GM12875 (cell line): ENCODE data around the gene KLF4.

Experiments
- H3K4me3 ChIP-seq: one replicate; pipeline ENCODE4 v1.5.1; 2011; ENCODE audit warnings: low read depth, low read length, control low read depth
- CTCF ChIP-seq: IDR thresholded peaks from 2 replicates; pipeline ENCODE4 v1.5.1; 2011; ENCODE audit warnings: low read depth, mild to moderate bottlenecking, control low read depth, inconsistent platforms, low read length, moderate library complexity, borderline replicate concordance; ENCODE audit not compliant: insufficient read depth

KLF4 gene

GRCh38 chr9:107489687-107490605, at the start of gene KLF4:
Gene KLF4 (minus strand): TSS chr9:107489769. CDS start chr9:107489172, 597 bp downstream.
- TF ChIP-seq CTCF = no peak
- no peak within 1 kb of the TSS for H3K4me3 ChIP-seq

GRCh38 chr9:107536462-107536861, 46.9 kb upstream of the KLF4 start:
- H3K4me3 ChIP-seq = no peak overlapping the region
- TF ChIP-seq CTCF = no peak

GRCh38 chr9:107534510-107535078, 45.0 kb upstream of the KLF4 start:
- H3K4me3 ChIP-seq = no peak overlapping the region
- TF ChIP-seq CTCF = no peak

- no peak for TF ChIP-seq CTCF
- H3K4me3 ChIP-seq = no peak overlapping the region
These were observed 41.1 kb upstream of the KLF4 start for GRCh38 chr9:107530679-107531078.

GRCh38 chr9:107528686-107529085, 39.1 kb upstream of the KLF4 start:
- no peak overlapping the region for H3K4me3 ChIP-seq
- TF ChIP-seq CTCF = no peak

GRCh38 chr9:107523539-107523938, 34.0 kb upstream of the KLF4 start:
- no peak overlapping the region for H3K4me3 ChIP-seq
- no peak for TF ChIP-seq CTCF

- H3K4me3 ChIP-seq = no peak overlapping the region
- no peak for TF ChIP-seq CTCF
These were observed 30.6 kb upstream of the KLF4 start for GRCh38 chr9:107520186-107520585.
